Lung (tissue), 12 donors: ENCODE measurements around the gene CDH16. TPM values are rescaled to one million over a fixed set of nuclear protein-coding genes. Genes with fewer than 3 reads are reported as not detected.

Source experiments
- ATAC-seq: fragments of 200-7000 bp; cut with Tn5 transposase; one replicate; pipeline ENCODE4 v1.9.1; 2020; ENCODE audit warnings: moderate number of reproducible peaks; ENCODE audit not compliant: insufficient read depth, low FRiP score
- DNase-seq, 3 donors: peaks; one replicate each; pipeline ENCODE4 v3.0.0-alpha.2; 2013 to 2017
- H3K27ac ChIP-seq, 2 donors: one replicate each; pipeline ENCODE4 v1.5.1; 2013; ENCODE audit warnings: mild to moderate bottlenecking in 2 of 2, moderate library complexity in 2 of 2, control low read depth in 1 of 2, inconsistent platforms in 1 of 2, low read depth in 1 of 2, low read length in 1 of 2
- H3K27me3 ChIP-seq, 3 donors: one replicate each; pipeline ENCODE4 v1.5.1; 2013; ENCODE audit warnings: low read length in 2 of 3; ENCODE audit not compliant: control insufficient read depth in 3 of 3, insufficient read depth in 3 of 3
- H3K36me3 ChIP-seq, 4 donors: one replicate each; pipeline ENCODE4 v1.5.1; 2013; ENCODE audit warnings: low read length in 4 of 4, mild to moderate bottlenecking in 1 of 4, moderate library complexity in 1 of 4; ENCODE audit not compliant: control insufficient read depth in 4 of 4, insufficient read depth in 4 of 4
- H3K4me1 ChIP-seq, 5 donors: one replicate each; pipeline ENCODE4 v1.5.1; 2013; ENCODE audit warnings: low read length in 5 of 5, mild to moderate bottlenecking in 2 of 5, moderate library complexity in 1 of 5; ENCODE audit not compliant: control insufficient read depth in 5 of 5, insufficient read depth in 5 of 5
- H3K4me3 ChIP-seq: one replicate; pipeline ENCODE4 v1.5.1; 2013; ENCODE audit warnings: mild to moderate bottlenecking, control low read depth, moderate library complexity
- H3K9ac ChIP-seq, 2 donors: one replicate each; pipeline ENCODE4 v1.5.1; 2013; ENCODE audit warnings: low read length in 2 of 2, control low read depth in 1 of 2; ENCODE audit not compliant: insufficient read depth in 1 of 2
- H3K9me3 ChIP-seq, 4 donors: one replicate each; pipeline ENCODE4 v1.5.1; 2013; ENCODE audit warnings: low read length in 3 of 4, mild to moderate bottlenecking in 1 of 4, moderate library complexity in 1 of 4; ENCODE audit not compliant: control insufficient read depth in 4 of 4, insufficient read depth in 3 of 4
- WGBS, 2 donors: extraction: QIAGEN DNeasy Blood & Tissue Kit; methylation state at CpG; one replicate each; pipeline ENCODE4 v1.1.7; 2013; 5-methylcytosine and 5-hydroxymethylcytosine counted together
- polyA plus RNA-seq, 2 donors: library from polyadenylated mRNA; stranded (reverse); fragments of 200-250 nt; gene quantifications; one replicate each; pipeline ENCODE4 v1.2.1, GENCODE V29; 2013
- total RNA-seq, 2 donors: library from RNA; depleted of rRNA in 1 of 2; stranded (reverse); fragments of >200 nt in 1 of 2; gene quantifications; one replicate each; pipeline ENCODE4 v1.2.1, GENCODE V29; 2014 to 2021
- TF ChIP-seq, protein P1 (sequence below): IDR thresholded peaks from 2 replicates; pipeline ENCODE4 v1.5.1; 2012; ENCODE audit warnings: mild to moderate bottlenecking; ENCODE audit errors: control extremely low read depth, extremely low read depth
- donor health status: control.
- donor health status: control.
- donor health status: Bipolar disorder and iron deficiency.
- donor health status: healthy.
- donor health status: DM: yes; HTN: yes; CAD: no.

The CDH16 gene
- total and polyA plus RNA-seq, 4 donors: 0.25 to 1.7 (median 0.64) TPM; not detected in 1

DNA sequence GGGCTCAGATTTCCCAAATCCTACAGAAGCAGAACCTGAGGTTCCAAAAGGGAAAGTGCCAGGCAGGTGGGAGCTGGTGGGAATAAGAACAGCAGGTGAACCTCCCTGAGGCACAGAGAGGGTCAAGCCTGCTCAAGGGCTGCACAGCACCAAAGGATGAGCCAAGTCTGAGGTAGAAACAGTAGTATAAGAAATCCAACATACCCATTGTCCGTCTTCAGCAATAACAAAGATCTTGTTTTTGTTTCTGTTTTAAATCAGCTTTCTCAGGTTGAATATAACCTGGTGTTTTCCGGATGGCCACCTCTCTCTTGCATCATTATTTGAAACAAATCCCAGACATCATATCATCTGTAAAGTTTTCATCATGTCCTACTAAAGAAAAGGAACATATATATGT lies 31.8 kb upstream of the CDH16 start:
- Histone ChIP-seq H3K9me3 (no peaks in the 10 kb centered on the region), H3K4me1 (peaks cover 0 to 21% (median 6%) of the 10 kb centered on the region in 5 donors), H3K4me3 (no peak overlapping the region), H3K27me3 (peaks cover 0 to 37% (median 25%) of the 10 kb centered on the region in 3 donors), H3K9ac (no peak overlapping the region), H3K27ac (no peak overlapping the region), H3K36me3 (no peaks in the 10 kb centered on the region)
- 78 to 87% methylated on average over 2 of the region's 2 CpGs for WGBS, 2 donors
- ATAC-seq (no peak), DNase-seq (no peak)
- TF ChIP-seq, protein P1, sequence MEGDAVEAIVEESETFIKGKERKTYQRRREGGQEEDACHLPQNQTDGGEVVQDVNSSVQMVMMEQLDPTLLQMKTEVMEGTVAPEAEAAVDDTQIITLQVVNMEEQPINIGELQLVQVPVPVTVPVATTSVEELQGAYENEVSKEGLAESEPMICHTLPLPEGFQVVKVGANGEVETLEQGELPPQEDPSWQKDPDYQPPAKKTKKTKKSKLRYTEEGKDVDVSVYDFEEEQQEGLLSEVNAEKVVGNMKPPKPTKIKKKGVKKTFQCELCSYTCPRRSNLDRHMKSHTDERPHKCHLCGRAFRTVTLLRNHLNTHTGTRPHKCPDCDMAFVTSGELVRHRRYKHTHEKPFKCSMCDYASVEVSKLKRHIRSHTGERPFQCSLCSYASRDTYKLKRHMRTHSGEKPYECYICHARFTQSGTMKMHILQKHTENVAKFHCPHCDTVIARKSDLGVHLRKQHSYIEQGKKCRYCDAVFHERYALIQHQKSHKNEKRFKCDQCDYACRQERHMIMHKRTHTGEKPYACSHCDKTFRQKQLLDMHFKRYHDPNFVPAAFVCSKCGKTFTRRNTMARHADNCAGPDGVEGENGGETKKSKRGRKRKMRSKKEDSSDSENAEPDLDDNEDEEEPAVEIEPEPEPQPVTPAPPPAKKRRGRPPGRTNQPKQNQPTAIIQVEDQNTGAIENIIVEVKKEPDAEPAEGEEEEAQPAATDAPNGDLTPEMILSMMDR: no peak

DNA sequence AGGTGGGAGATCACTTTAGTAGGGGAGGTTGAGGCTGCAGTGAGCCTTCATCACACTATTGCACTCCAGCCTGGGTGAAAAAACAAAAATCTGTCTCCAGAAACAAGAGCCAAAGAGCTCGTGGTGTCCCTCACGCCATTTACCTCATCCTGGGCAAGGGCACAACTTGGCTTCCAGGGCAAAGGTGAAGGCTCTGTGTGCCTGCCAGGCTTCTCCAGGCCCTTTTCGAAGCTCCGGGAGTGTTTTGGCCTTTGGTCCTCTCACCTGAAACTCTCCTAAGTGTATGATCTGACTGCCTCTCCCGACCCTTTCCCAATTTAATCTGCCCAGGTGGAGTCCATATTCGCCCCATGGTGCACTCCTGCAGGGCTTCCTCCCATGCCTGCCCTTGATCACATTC lies 30.8 kb upstream of the CDH16 start:
- no peak overlapping the region for H3K4me3 ChIP-seq

DNA sequence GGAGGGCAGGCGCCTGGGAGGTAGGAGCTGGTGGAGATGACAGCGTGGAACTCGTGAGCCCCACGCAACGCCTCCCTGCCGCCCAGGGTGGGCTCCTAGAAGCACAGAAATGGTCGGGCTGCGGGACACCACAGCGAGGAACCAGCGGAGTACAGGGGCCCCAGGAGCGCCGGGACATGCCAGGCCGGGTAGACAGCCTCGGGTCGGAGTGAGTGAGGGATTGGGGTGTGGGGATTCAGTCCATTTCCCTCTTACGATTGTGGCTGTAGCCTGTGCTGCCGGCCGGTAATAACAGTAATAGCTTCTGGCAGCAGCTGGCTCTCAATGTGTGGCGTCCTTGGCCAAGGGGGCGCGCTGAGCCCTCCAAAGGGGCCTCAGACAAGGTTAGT lies 30.1 kb upstream of the CDH16 start:
- peaks cover 0 to 3% (median 1%) of the 10 kb centered on the region in 4 donors for H3K36me3 ChIP-seq
- H3K4me1 ChIP-seq: peaks cover 0 to 21% (median 6%) of the 10 kb centered on the region in 5 donors
- H3K4me3 ChIP-seq: no peak overlapping the region
- H3K9ac ChIP-seq: no peak overlapping the region
- TF ChIP-seq, protein P1: no peak
- no peak overlapping the region for H3K27ac ChIP-seq
- H3K27me3 ChIP-seq: peaks cover 0 to 37% (median 25%) of the 10 kb centered on the region in 3 donors
- ATAC-seq: no peak
- H3K9me3 ChIP-seq: no peaks in the 10 kb centered on the region
- no peak for DNase-seq
- WGBS, 2 donors: 16% methylated on average over 20 to 21 of the region's 21 CpGs

More for the DNA sequence above, 30.8 kb upstream of the CDH16 start:
- ATAC-seq (no peak), DNase-seq (no peak)
- 76 to 77% methylated on average over 6 of the region's 6 CpGs for WGBS, 2 donors
- TF ChIP-seq, protein P1: no peak
- no peaks in the 10 kb centered on the region for H3K36me3 ChIP-seq
- peaks cover 0 to 37% (median 25%) of the 10 kb centered on the region in 3 donors for H3K27me3 ChIP-seq
- no peak overlapping the region for H3K27ac ChIP-seq
- H3K9ac ChIP-seq: no peak overlapping the region
- peaks cover 0 to 21% (median 6%) of the 10 kb centered on the region in 5 donors for H3K4me1 ChIP-seq
- no peaks in the 10 kb centered on the region for H3K9me3 ChIP-seq
